LNCaP clone FGC (cell line): Measurements from ENCODE around the gene TAAR9.

Experiments used
- DNase-seq: peaks from one replicate; pipeline ENCODE4 v3.0.0-alpha.2; 2011; ENCODE audit warnings: low read depth
- H3K4me3 ChIP-seq: 2 replicates; pipeline ENCODE4 v1.5.1; 2011; ENCODE audit warnings: mild to moderate bottlenecking, low read depth, low read length, control low read depth
- TF ChIP-seq, protein P1 (sequence below): IDR thresholded peaks from 2 replicates; pipeline ENCODE4 v1.5.1; 2012; ENCODE audit warnings: mild to moderate bottlenecking; ENCODE audit not compliant: control insufficient read depth, insufficient read depth; ENCODE audit errors: extremely low read depth

The TAAR9 gene

DNA sequence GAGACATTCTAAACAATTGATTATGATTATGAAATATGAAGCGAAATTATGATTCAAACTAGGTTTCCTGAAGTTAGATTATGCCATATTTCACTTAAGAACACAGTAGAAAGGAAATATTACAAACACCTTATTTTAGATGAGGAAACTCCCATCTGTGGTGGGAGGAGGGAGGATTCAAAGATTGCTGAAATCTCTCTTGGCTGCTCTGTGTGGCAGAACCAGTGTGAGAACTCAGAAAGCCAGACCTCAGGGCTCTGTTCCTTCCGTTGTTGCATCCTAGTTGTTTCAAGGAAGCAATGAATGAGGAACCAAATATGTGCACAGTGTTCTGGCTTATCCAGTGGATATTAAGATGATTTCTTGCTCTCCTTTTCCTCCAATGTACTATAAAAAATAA, 49.3 kb downstream of the TAAR9 start:
- no peak for DNase-seq
- no peak overlapping the region for H3K4me3 ChIP-seq
- TF ChIP-seq, protein P1, sequence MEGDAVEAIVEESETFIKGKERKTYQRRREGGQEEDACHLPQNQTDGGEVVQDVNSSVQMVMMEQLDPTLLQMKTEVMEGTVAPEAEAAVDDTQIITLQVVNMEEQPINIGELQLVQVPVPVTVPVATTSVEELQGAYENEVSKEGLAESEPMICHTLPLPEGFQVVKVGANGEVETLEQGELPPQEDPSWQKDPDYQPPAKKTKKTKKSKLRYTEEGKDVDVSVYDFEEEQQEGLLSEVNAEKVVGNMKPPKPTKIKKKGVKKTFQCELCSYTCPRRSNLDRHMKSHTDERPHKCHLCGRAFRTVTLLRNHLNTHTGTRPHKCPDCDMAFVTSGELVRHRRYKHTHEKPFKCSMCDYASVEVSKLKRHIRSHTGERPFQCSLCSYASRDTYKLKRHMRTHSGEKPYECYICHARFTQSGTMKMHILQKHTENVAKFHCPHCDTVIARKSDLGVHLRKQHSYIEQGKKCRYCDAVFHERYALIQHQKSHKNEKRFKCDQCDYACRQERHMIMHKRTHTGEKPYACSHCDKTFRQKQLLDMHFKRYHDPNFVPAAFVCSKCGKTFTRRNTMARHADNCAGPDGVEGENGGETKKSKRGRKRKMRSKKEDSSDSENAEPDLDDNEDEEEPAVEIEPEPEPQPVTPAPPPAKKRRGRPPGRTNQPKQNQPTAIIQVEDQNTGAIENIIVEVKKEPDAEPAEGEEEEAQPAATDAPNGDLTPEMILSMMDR = no peak
